ENCODE data around the gene QRSL1.

QRSL1 gene

GRCh38 chr6:106634565-106634964 is 5.2 kb downstream of the QRSL1 start:
- no peak overlapping the region for H3K27ac Mint-ChIP-seq
- no peak overlapping the region for H3K4me3 Mint-ChIP-seq
- no peaks in the 10 kb centered on the region for H3K9me3 Mint-ChIP-seq
- DNase-seq (ENCODE audit: low spot score) = no peak
- H3K27me3 Mint-ChIP-seq (ENCODE audit: low read depth) = no peaks in the 10 kb centered on the region
- H3K4me1 Mint-ChIP-seq (ENCODE audit: low read depth) = peaks cover 50% of the 10 kb centered on the region
- H3K36me3 Mint-ChIP-seq (ENCODE audit: low read depth) = peaks cover 26% of the 10 kb centered on the region

DNA sequence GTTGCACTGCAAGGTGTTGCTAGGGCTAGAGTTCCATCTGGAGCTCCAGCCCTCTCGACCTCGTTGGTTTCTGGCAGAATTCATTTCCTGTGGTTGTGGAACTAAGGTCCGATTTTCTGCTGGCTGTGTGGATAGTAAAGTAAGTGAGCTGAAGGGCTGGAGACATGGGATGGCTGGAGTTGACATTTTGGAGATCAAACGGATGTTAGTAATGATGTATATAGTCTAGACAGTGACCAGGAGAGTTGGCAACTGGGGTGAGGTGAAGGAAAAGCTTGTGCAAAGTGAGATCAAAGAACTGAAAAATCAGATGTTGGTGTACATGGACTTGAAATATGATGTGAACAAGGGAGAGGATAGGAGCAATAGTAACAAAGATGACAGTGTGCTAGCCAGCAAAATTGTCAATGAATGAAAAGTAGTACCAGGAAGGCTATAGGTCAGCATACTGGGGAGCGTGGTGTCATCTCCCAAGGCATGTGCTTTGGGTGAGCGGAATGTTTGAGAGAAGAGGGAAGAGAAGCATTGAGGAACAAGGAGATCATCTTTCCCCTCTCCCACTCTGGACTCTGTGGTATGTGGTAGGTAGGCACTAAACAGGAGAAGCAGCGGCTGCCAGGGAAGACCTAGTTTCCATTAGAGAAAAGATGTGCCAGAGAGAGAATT is 7.8 kb downstream of the QRSL1 start:
- H3K36me3 Mint-ChIP-seq (ENCODE audit: low read depth) = peaks cover 29% of the 10 kb centered on the region
- H3K4me3 Mint-ChIP-seq = peak overlapping the region; percentile 10
- peak overlapping the region; percentile 1 for H3K27ac Mint-ChIP-seq
- peaks cover 43% of the 10 kb centered on the region for H3K4me1 Mint-ChIP-seq (ENCODE audit: low read depth)
- no peak for DNase-seq (ENCODE audit: low spot score)
- H3K9me3 Mint-ChIP-seq = no peaks in the 10 kb centered on the region
- no peaks in the 10 kb centered on the region for H3K27me3 Mint-ChIP-seq (ENCODE audit: low read depth)

DNA sequence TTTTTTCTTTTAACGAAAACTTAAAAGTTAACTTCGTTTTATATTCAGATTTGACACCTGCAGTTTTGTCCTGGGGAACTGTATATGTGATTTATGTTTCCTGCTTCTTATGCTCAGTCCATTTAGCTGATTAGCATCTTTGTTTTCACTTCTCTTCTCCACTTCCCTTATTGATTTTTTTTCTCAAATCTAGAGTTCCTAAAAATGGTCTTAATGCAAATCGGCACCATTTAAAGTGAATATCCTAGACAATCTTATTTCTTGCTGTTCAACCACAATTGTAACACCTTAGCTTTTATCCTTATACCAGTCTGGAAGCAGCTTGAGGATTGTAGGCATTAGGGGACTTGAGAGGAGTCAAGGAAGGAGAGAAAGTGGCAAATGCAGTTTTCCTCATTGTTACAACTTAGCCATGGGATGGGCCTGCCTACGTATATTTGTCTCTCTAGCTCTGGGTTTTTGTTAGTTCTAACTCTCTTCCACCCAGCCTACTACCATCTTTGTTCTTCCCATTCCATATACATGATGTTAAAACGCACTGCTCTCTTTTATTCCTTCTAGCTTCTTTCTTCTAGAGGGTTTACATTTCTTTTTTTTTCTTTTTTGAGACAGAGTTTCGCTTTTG is 8.5 kb downstream of the QRSL1 start:
- Mint-ChIP-seq H3K4me1 (ENCODE audit: low read depth) (peaks cover 41% of the 10 kb centered on the region), H3K27me3 (ENCODE audit: low read depth) (no peaks in the 10 kb centered on the region), H3K36me3 (ENCODE audit: low read depth) (peaks cover 33% of the 10 kb centered on the region), H3K9me3 (no peaks in the 10 kb centered on the region), H3K27ac (peak overlapping the region; percentile 7), H3K4me3 (peak overlapping the region; percentile 21)
- no peak for DNase-seq (ENCODE audit: low spot score)

DNA sequence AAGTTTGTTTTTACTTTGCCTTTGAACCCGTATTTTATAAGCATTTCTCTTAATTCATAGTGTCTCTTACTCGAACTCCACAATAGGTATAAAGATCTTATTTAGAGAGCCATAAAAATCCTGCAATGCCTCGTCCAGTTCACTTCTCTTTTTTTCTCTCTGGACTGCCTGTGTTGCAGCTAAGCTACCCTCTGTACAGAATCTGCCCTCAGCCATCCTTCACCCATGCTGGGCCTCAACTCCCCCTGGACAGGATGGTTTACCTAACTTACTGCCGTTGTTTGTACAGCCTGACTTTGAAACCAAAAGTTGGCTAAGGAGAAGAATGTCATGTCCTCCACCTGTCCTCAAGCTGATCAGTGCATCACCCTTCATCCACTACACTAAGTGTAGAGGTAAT is 10.4 kb downstream of the QRSL1 start:
- Mint-ChIP-seq H3K9me3 (no peaks in the 10 kb centered on the region), H3K27me3 (ENCODE audit: low read depth) (no peaks in the 10 kb centered on the region), H3K36me3 (ENCODE audit: low read depth) (peaks cover 41% of the 10 kb centered on the region), H3K27ac (no peak overlapping the region), H3K4me3 (no peak overlapping the region), H3K4me1 (ENCODE audit: low read depth) (peaks cover 37% of the 10 kb centered on the region)
- DNase-seq (ENCODE audit: low spot score) = no peak

GRCh38 chr6:106642476-106642875 is 13.1 kb downstream of the QRSL1 start:
- DNase-seq (ENCODE audit: low spot score) = no peak
- Mint-ChIP-seq H3K36me3 (ENCODE audit: low read depth) (peaks cover 55% of the 10 kb centered on the region), H3K27me3 (ENCODE audit: low read depth) (no peaks in the 10 kb centered on the region), H3K4me3 (no peak overlapping the region), H3K27ac (no peak overlapping the region), H3K4me1 (ENCODE audit: low read depth) (peaks cover 21% of the 10 kb centered on the region), H3K9me3 (no peaks in the 10 kb centered on the region)

- Mint-ChIP-seq H3K36me3 (ENCODE audit: low read depth) (peaks cover 53% of the 10 kb centered on the region), H3K27me3 (ENCODE audit: low read depth) (no peaks in the 10 kb centered on the region), H3K9me3 (no peaks in the 10 kb centered on the region), H3K4me1 (ENCODE audit: low read depth) (peaks cover 15% of the 10 kb centered on the region), H3K4me3 (no peak overlapping the region), H3K27ac (no peak overlapping the region)
- no peak for DNase-seq (ENCODE audit: low spot score)
Measured at GRCh38 chr6:106643061-106643460, 13.7 kb downstream of the QRSL1 start.

- no peaks in the 10 kb centered on the region for H3K4me1 Mint-ChIP-seq (ENCODE audit: low read depth)
- DNase-seq (ENCODE audit: low spot score) = no peak
- H3K27me3 Mint-ChIP-seq (ENCODE audit: low read depth) = no peaks in the 10 kb centered on the region
- peaks cover 52% of the 10 kb centered on the region for H3K36me3 Mint-ChIP-seq (ENCODE audit: low read depth)
- no peak overlapping the region for H3K27ac Mint-ChIP-seq
- H3K9me3 Mint-ChIP-seq = no peaks in the 10 kb centered on the region
- H3K4me3 Mint-ChIP-seq = no peak overlapping the region
Measured at GRCh38 chr6:106648651-106649308, 19.4 kb downstream of the QRSL1 start.

- Mint-ChIP-seq H3K27ac (no peak overlapping the region), H3K27me3 (ENCODE audit: low read depth) (no peaks in the 10 kb centered on the region), H3K36me3 (ENCODE audit: low read depth) (peaks cover 81% of the 10 kb centered on the region), H3K9me3 (peaks cover 21% of the 10 kb centered on the region), H3K4me3 (no peak overlapping the region), H3K4me1 (ENCODE audit: low read depth) (peaks cover 4% of the 10 kb centered on the region)
- no peak for DNase-seq (ENCODE audit: low spot score)
Measured at GRCh38 chr6:106658469-106658868, 29.1 kb downstream of the QRSL1 start.

- no peak overlapping the region for H3K4me3 Mint-ChIP-seq
- no peak overlapping the region for H3K27ac Mint-ChIP-seq
- peaks cover 21% of the 10 kb centered on the region for H3K9me3 Mint-ChIP-seq
- peaks cover 80% of the 10 kb centered on the region for H3K36me3 Mint-ChIP-seq (ENCODE audit: low read depth)
- H3K4me1 Mint-ChIP-seq (ENCODE audit: low read depth) = peaks cover 13% of the 10 kb centered on the region
- no peak for DNase-seq (ENCODE audit: low spot score)
- H3K27me3 Mint-ChIP-seq (ENCODE audit: low read depth) = no peaks in the 10 kb centered on the region
Measured at GRCh38 chr6:106659859-106660258, 30.5 kb downstream of the QRSL1 start.

- DNase-seq (ENCODE audit: low spot score) = no peak
- Mint-ChIP-seq H3K27ac (no peak overlapping the region), H3K4me3 (no peak overlapping the region), H3K9me3 (peaks cover 17% of the 10 kb centered on the region), H3K36me3 (ENCODE audit: low read depth) (peaks cover 71% of the 10 kb centered on the region), H3K4me1 (ENCODE audit: low read depth) (peaks cover 13% of the 10 kb centered on the region), H3K27me3 (ENCODE audit: low read depth) (no peaks in the 10 kb centered on the region)
Measured at GRCh38 chr6:106662458-106662857, 33.1 kb downstream of the QRSL1 start.

GRCh38 chr6:106666282-106667021 is 37.1 kb downstream of the QRSL1 start:
- Mint-ChIP-seq H3K4me1 (ENCODE audit: low read depth) (peaks cover 13% of the 10 kb centered on the region), H3K27me3 (ENCODE audit: low read depth) (no peaks in the 10 kb centered on the region), H3K27ac (no peak overlapping the region), H3K4me3 (no peak overlapping the region), H3K9me3 (no peaks in the 10 kb centered on the region), H3K36me3 (ENCODE audit: low read depth) (peaks cover 42% of the 10 kb centered on the region)
- DNase-seq (ENCODE audit: low spot score) = no peak

DNA sequence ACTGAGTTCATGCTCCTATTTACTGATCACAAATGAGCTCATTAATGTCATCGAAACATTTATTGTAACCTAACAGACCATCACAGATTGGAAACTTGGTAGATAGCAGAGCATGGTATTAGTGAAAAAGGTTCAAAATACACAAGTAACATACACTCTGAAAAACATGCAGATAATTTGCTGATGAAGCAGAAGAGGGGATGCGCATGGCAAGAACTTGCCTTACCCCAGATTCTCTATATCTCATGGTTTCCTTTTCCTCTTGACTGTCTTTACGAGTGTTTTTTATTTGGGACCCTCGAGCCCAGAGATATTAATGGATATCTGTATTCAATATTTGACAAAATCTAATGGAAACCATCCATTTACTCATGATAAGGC is 37.6 kb downstream of the QRSL1 start:
- Mint-ChIP-seq H3K36me3 (ENCODE audit: low read depth) (peaks cover 41% of the 10 kb centered on the region), H3K4me3 (no peak overlapping the region), H3K27ac (no peak overlapping the region), H3K27me3 (ENCODE audit: low read depth) (no peaks in the 10 kb centered on the region), H3K4me1 (ENCODE audit: low read depth) (peaks cover 13% of the 10 kb centered on the region), H3K9me3 (no peaks in the 10 kb centered on the region)
- DNase-seq (ENCODE audit: low spot score) = no peak

DNA sequence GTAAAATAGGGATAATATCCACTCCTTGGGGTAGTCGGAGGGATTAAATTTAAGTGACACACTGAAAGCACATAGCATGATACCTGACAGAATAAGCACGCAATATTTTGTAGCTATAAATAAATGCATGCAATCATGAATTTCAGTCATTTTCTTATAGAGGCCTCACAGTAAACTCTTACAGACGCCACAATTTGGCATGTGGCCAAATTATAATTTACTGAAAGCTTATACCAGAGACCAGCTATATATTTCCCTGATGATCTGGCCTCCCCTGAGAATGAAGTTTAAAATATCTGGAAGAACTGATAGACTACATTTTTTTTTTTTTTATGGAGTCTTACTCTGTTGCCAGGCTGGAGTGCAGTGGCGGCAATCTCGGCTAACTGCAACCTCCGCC is 40.9 kb downstream of the QRSL1 start:
- Mint-ChIP-seq H3K36me3 (ENCODE audit: low read depth) (peaks cover 13% of the 10 kb centered on the region), H3K4me1 (ENCODE audit: low read depth) (no peaks in the 10 kb centered on the region), H3K4me3 (no peak overlapping the region), H3K9me3 (no peaks in the 10 kb centered on the region), H3K27me3 (ENCODE audit: low read depth) (no peaks in the 10 kb centered on the region), H3K27ac (no peak overlapping the region)
- no peak for DNase-seq (ENCODE audit: low spot score)

- Mint-ChIP-seq H3K36me3 (ENCODE audit: low read depth) (peaks cover 6% of the 10 kb centered on the region), H3K4me1 (ENCODE audit: low read depth) (no peaks in the 10 kb centered on the region), H3K4me3 (no peak overlapping the region), H3K27ac (no peak overlapping the region), H3K27me3 (ENCODE audit: low read depth) (no peaks in the 10 kb centered on the region), H3K9me3 (no peaks in the 10 kb centered on the region)
- DNase-seq (ENCODE audit: low spot score) = no peak
Measured at GRCh38 chr6:106671651-106672050, 42.3 kb downstream of the QRSL1 start.
